Natural killer cell (primary cell): ENCODE measurements around the gene GRIFIN. TPM values are rescaled to one million over a fixed set of nuclear protein-coding genes. Genes with fewer than 3 reads are reported as not detected.

Experiments used
- ATAC-seq, 3 donors: fragments of 150-1000 bp in 2 of 3; fragments of 200-7000 bp in 1 of 3; cut with Tn5 transposase; 1 replicate in 1 of 3; 2 replicates in 2 of 3; pipeline ENCODE4 v1.10.0; 2021; ENCODE audit warnings: mild to moderate bottlenecking in 2 of 3, moderate library complexity in 2 of 3
- DNase-seq, 2 donors: peaks; one replicate each; pipeline versions ENCODE4 v3.0.0 to v3.0.0-alpha.2; 2013 to 2021; ENCODE audit warnings: mixed read lengths in 1 of 2
- H3K27ac ChIP-seq: one replicate; pipeline ENCODE4 v1.5.1; 2013; ENCODE audit warnings: mild to moderate bottlenecking, low read length
- H3K27me3 ChIP-seq: one replicate; pipeline ENCODE4 v1.6.1; 2013; ENCODE audit warnings: low read length; ENCODE audit not compliant: control insufficient read depth, insufficient read depth
- H3K36me3 ChIP-seq: one replicate; pipeline ENCODE4 v1.6.1; 2013; ENCODE audit warnings: low read length; ENCODE audit not compliant: control insufficient read depth, insufficient read depth
- H3K4me1 ChIP-seq: one replicate; pipeline ENCODE4 v1.6.1; 2013; ENCODE audit warnings: low read length; ENCODE audit not compliant: control insufficient read depth, insufficient read depth
- H3K4me3 ChIP-seq: one replicate; pipeline ENCODE4 v1.5.1; 2013; ENCODE audit warnings: low read length
- H3K9me3 ChIP-seq: one replicate; pipeline ENCODE4 v1.6.1; 2013; ENCODE audit warnings: low read length; ENCODE audit not compliant: control insufficient read depth, insufficient read depth
- H3K27ac Mint-ChIP-seq, 2 donors: one replicate each; pipeline ENCODE4 v1.8.0; 2022; ENCODE audit warnings: mild to moderate bottlenecking in 2 of 2, mixed read lengths in 2 of 2, moderate library complexity in 1 of 2
- H3K27me3 Mint-ChIP-seq, 2 donors: one replicate each; pipeline ENCODE4 v1.8.0; 2022; ENCODE audit warnings: low read depth in 2 of 2, mixed read lengths in 2 of 2
- H3K36me3 Mint-ChIP-seq: one replicate; pipeline ENCODE4 v1.8.0; 2022; ENCODE audit warnings: mixed read lengths
- H3K4me1 Mint-ChIP-seq, 2 donors: one replicate each; pipeline ENCODE4 v1.8.0; 2022; ENCODE audit warnings: mixed read lengths in 2 of 2
- H3K4me3 Mint-ChIP-seq: one replicate; pipeline ENCODE4 v1.8.0; 2022; ENCODE audit warnings: mild to moderate bottlenecking, moderate library complexity, mixed read lengths
- H3K9me3 Mint-ChIP-seq, 2 donors: one replicate each; pipeline ENCODE4 v1.8.0; 2022; ENCODE audit warnings: mixed read lengths in 2 of 2
- WGBS: methylation state at CpG from one replicate; pipeline ENCODE4 v1.1.7; 2013; ENCODE audit warnings: missing lambda C conversion rate; ENCODE audit not compliant: insufficient coverage; 5-methylcytosine and 5-hydroxymethylcytosine counted together
- intact Hi-C: fragments of 100-400 bp; cut with micrococcal nuclease; formaldehyde crosslinking; loops from one replicate; pipeline ENCODE4 v1.14.2; 2022
- total RNA-seq, 4 donors: library from RNA; stranded (reverse); fragments of 120-200 nt in 1 of 4; gene quantifications; one replicate each; pipeline versions ENCODE4 v1.2.3 to v1.2.4, GENCODE V29; 2013 to 2022
- TF ChIP-seq, protein P1 (sequence below): fragments of 200-600 bp; IDR thresholded peaks from one replicate; pipeline ENCODE4 v1.8.0; 2022; ENCODE audit warnings: antibody characterized with exemption

Gene GRIFIN
- total RNA-seq, 3 donors from 2014 or later (not counting 1 experiment from before 2014, with no cell fraction given) = not detected

DNA sequence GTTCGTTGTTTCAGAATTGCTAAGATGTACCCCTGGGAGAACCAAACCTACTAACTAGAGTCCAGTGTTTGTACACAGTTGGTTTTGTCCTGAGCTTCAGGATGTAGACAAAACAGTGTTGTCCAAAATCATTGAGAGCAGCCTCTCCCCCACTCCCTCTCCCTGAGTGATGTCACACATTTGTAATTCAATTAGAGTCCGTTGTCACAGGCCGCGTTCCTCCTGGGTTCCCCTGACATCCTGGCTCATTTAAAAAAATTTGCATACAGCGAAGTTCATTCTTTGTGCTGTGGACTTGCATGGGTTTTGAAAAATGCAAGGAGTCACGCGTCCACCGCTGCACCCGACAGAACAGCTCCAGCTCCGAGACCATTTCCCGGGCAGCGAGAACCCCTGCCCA, 10.3 kb downstream of the GRIFIN start:
- Histone ChIP-seq H3K27ac (no peak overlapping the region), H3K4me1 (peaks cover 8% of the 10 kb centered on the region), H3K4me3 (no peak overlapping the region), H3K36me3 (no peaks in the 10 kb centered on the region), H3K27me3 (no peaks in the 10 kb centered on the region), H3K9me3 (no peaks in the 10 kb centered on the region)
- Mint-ChIP-seq H3K4me1 (peaks cover 5 to 6% of the 10 kb centered on the region in 2 donors), H3K9me3 (no peaks in the 10 kb centered on the region), H3K36me3 (no peaks in the 10 kb centered on the region), H3K27me3 (peaks cover 7 to 9% of the 10 kb centered on the region in 2 donors), H3K27ac (no peak overlapping the region), H3K4me3 (no peak overlapping the region)
- WGBS = 90% methylated on average over 12 of the region's 12 CpGs
- intact Hi-C loops = loop anchor here (10.0 kb wide), 1 partner anchor 221 kb away; the partner anchor contains the start of genes MRM2 and NUDT1
- DNase-seq (no peak), ATAC-seq (no peak)
- TF ChIP-seq, protein P1, sequence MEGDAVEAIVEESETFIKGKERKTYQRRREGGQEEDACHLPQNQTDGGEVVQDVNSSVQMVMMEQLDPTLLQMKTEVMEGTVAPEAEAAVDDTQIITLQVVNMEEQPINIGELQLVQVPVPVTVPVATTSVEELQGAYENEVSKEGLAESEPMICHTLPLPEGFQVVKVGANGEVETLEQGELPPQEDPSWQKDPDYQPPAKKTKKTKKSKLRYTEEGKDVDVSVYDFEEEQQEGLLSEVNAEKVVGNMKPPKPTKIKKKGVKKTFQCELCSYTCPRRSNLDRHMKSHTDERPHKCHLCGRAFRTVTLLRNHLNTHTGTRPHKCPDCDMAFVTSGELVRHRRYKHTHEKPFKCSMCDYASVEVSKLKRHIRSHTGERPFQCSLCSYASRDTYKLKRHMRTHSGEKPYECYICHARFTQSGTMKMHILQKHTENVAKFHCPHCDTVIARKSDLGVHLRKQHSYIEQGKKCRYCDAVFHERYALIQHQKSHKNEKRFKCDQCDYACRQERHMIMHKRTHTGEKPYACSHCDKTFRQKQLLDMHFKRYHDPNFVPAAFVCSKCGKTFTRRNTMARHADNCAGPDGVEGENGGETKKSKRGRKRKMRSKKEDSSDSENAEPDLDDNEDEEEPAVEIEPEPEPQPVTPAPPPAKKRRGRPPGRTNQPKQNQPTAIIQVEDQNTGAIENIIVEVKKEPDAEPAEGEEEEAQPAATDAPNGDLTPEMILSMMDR = no peak

DNA sequence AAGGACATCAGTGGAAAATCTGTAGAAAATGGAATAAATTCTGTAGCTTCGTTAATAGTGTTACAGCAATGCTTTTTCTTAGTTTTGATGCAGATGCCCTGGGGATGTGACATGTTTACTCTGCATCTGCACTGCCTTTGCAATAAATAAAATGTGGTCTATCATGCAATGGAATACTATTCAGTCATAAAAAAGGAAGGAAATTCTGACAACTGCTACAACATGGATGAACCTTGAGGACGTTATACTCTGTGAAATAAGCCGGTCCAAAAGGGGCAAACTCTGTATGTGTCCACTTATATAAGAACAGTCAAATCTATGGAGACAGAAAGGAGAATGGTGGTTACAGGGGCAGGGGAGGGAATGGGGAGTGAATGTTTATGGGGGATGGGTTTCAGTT, 13.5 kb downstream of the GRIFIN start:
- WGBS = 95% methylated on average over 3 of the region's 3 CpGs
- peaks cover 8% of the 10 kb centered on the region for H3K4me1 ChIP-seq
- H3K9me3 ChIP-seq = no peaks in the 10 kb centered on the region
- Mint-ChIP-seq H3K4me1 (peaks cover 6 to 13% of the 10 kb centered on the region in 2 donors), H3K36me3 (no peaks in the 10 kb centered on the region), H3K9me3 (no peaks in the 10 kb centered on the region), H3K27ac (no peak overlapping the region), H3K27me3 (no peaks in the 10 kb centered on the region), H3K4me3 (no peak overlapping the region)
- no peak overlapping the region for H3K27ac ChIP-seq
- no peaks in the 10 kb centered on the region for H3K36me3 ChIP-seq
- intact Hi-C loops = loop anchor here (10.0 kb wide), 1 partner anchor 218 kb away; the partner anchor contains the start of genes MRM2 and NUDT1
- H3K27me3 ChIP-seq = no peaks in the 10 kb centered on the region
- DNase-seq (no peak), ATAC-seq (no peak)
- H3K4me3 ChIP-seq = no peak overlapping the region
- TF ChIP-seq, protein P1 = no peak

DNA sequence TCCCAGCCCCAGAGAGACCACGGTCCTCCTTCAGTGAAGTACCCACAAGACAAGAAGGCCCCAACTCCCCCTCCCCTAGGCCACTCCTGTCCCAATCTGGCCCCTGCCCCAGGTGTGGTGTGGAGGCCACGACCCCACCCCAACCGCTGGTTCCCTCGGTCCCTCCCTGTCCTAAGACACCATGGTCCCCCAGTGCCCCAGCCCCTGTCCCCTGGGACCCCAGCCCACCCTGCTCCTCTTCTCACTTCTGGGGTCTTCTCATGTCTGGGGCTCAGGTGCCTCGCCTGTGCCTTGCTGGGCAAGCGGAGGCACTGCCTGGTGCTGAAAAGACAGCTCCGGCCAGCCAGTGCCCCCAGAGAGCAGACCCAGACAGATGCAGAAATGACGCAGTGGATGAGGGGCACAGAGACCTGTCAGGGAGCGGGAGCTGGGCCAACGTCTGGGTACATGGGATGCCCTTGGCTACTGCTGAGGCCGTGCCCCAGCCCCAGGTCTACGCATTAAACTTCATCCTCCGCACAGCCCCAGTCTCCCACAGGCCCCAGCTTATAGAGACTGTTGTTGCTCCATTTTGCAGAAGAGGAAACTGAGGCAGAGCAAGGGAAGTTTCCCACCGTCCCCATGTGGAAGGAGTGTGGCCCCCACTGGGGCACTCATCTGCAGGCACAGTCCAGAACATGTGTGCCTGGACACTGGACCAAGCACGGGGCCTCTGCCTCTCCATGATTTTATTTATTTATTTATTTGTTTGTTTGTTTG, 14.8 kb downstream of the GRIFIN start:
- intact Hi-C loops = loop anchor here (10.0 kb wide), 1 partner anchor 217 kb away; the partner anchor contains the start of genes MRM2 and NUDT1
- no peaks in the 10 kb centered on the region for H3K27me3 ChIP-seq
- H3K4me1 ChIP-seq = peaks cover 16% of the 10 kb centered on the region
- H3K9me3 ChIP-seq = no peaks in the 10 kb centered on the region
- no peak overlapping the region for H3K4me3 Mint-ChIP-seq
- no peaks in the 10 kb centered on the region for H3K27me3 Mint-ChIP-seq
- no peak overlapping the region for H3K27ac ChIP-seq
- DNase-seq = no peak
- H3K4me3 ChIP-seq = no peak overlapping the region
- no peaks in the 10 kb centered on the region for H3K36me3 ChIP-seq
- WGBS = 92% methylated on average over 14 of the region's 15 CpGs
- peaks cover 14 to 22% of the 10 kb centered on the region in 2 donors for H3K4me1 Mint-ChIP-seq
- TF ChIP-seq, protein P1 = no peak
- H3K36me3 Mint-ChIP-seq = no peaks in the 10 kb centered on the region
- ATAC-seq = no peak
- no peak overlapping the region for H3K27ac Mint-ChIP-seq
- H3K9me3 Mint-ChIP-seq = no peaks in the 10 kb centered on the region
